OCI-LY7 (cell line): ENCODE results near the gene MACROD2. TPM values are rescaled to one million over a fixed set of nuclear protein-coding genes. Genes with fewer than 3 reads are reported as not detected.

Experiments used
- BruUV-seq: library from RNA; stranded (reverse); fragments of 400-500 nt; replicated peaks from 2 replicates; lab custom pipeline; 2021; lab: Mats Ljungman, UMichigan
- CTCF ChIA-PET: fragments of 300-600 bp; sonication (Branson Sonifier 250); formaldehyde crosslinking; loops from one replicate; lab custom pipeline; 2022; ENCODE audit warnings: antibody characterized with exemption; ENCODE audit not compliant: unreplicated experiment; lab: Charles Lee
- POLR2A ChIA-PET: fragments of 300-600 bp; sonication (Branson Sonifier 250); formaldehyde crosslinking; loops from one replicate; lab custom pipeline; 2022; ENCODE audit warnings: antibody characterized with exemption; lab: Charles Lee
- DNase-seq: peaks from one replicate; pipeline ENCODE4 v3.0.0-alpha.2; 2015; ENCODE audit warnings: low spot score
- H2AFZ ChIP-seq: fragments of 200-600 bp; sonication (generic), shearing (Covaris generic); 2 replicates; pipeline ENCODE4 v1.6.1; 2014; ENCODE audit warnings: mild to moderate bottlenecking, antibody characterized with exemption, low read length, moderate library complexity
- H3K27ac ChIP-seq: fragments of 200-600 bp; sonication (generic); 2 replicates; pipeline ENCODE4 v1.5.1; 2014; ENCODE audit warnings: mixed run types, low read depth, mild to moderate bottlenecking, moderate library complexity, low read length, inconsistent platforms; ENCODE audit not compliant: poor library complexity, severe bottlenecking
- H3K36me3 ChIP-seq: fragments of 200-600 bp; sonication (generic); 2 replicates; pipeline ENCODE4 v1.6.1; 2014; ENCODE audit warnings: mild to moderate bottlenecking, antibody characterized with exemption, low read length, moderate library complexity, mixed read lengths; ENCODE audit not compliant: insufficient read depth
- H3K4me1 ChIP-seq: fragments of 200-600 bp; sonication (generic); 2 replicates; pipeline ENCODE4 v1.5.1; 2014; ENCODE audit warnings: mild to moderate bottlenecking, low read length; ENCODE audit not compliant: insufficient read depth, poor library complexity, severe bottlenecking
- H3K4me2 ChIP-seq: fragments of 200-600 bp; sonication (generic); 2 replicates; pipeline ENCODE4 v1.6.1; 2014; ENCODE audit warnings: mild to moderate bottlenecking, low read length
- H3K4me3 ChIP-seq: fragments of 200-600 bp; sonication (generic); 2 replicates; pipeline ENCODE4 v1.5.1; 2014; ENCODE audit warnings: mild to moderate bottlenecking, low read depth, low read length; ENCODE audit not compliant: poor library complexity, severe bottlenecking
- H3K79me2 ChIP-seq: fragments of 200-600 bp; sonication (generic); 2 replicates; pipeline ENCODE4 v1.6.1; 2016; ENCODE audit warnings: low read depth, mild to moderate bottlenecking, low read length, moderate library complexity, mixed read lengths; ENCODE audit not compliant: insufficient read depth
- H3K9me2 ChIP-seq: fragments of 200-600 bp; sonication (generic); 2 replicates; pipeline ENCODE4 v1.6.1; 2016; ENCODE audit warnings: mild to moderate bottlenecking, low read length, mixed read lengths; ENCODE audit not compliant: insufficient read depth
- H3K9me3 ChIP-seq: fragments of 200-600 bp; sonication (generic); 2 replicates; pipeline ENCODE4 v1.6.1; 2014; ENCODE audit warnings: mild to moderate bottlenecking, mixed run types, low read length, mixed read lengths
- H4K20me1 ChIP-seq: fragments of 200-600 bp; sonication (generic); 2 replicates; pipeline ENCODE4 v1.6.1; 2014; ENCODE audit warnings: mild to moderate bottlenecking, antibody characterized with exemption, low read length, moderate library complexity, mixed read lengths; ENCODE audit not compliant: insufficient read depth
- EZH2phosphoT487 ChIP-seq: fragments of 200-600 bp; sonication (generic); IDR thresholded peaks from 2 replicates; pipeline ENCODE4 v1.6.1; 2018; ENCODE audit warnings: low read depth, borderline replicate concordance, mild to moderate bottlenecking, mixed run types, antibody characterized with exemption, low read length, moderate library complexity, mixed read lengths
- intact Hi-C: fragments of 100-400 bp; cut with micrococcal nuclease; formaldehyde crosslinking; loops from one replicate; pipeline ENCODE4 v1.10.0; 2022; ENCODE audit not compliant: unreplicated experiment
- total RNA-seq, 2 experiments: library from RNA; depleted of rRNA in 1 of 2; stranded (reverse); fragments of >200 nt in 1 of 2; shearing (Covaris generic) in 1 of 2; gene quantifications; 2 replicates each; pipeline ENCODE4 v1.2.3, GENCODE V29; 2014 to 2022
- TF ChIP-seq, protein P1 (sequence below): fragments of 200-600 bp; sonication (generic); conservative IDR thresholded peaks from 2 replicates; pipeline ENCODE4 v1.5.1; 2014; ENCODE audit warnings: mild to moderate bottlenecking, antibody characterized with exemption, low read length, moderate library complexity, mixed read lengths

The MACROD2 gene
- total RNA-seq, 2 experiments from 2014 or later = 0.09 to 4.5 TPM

DNA sequence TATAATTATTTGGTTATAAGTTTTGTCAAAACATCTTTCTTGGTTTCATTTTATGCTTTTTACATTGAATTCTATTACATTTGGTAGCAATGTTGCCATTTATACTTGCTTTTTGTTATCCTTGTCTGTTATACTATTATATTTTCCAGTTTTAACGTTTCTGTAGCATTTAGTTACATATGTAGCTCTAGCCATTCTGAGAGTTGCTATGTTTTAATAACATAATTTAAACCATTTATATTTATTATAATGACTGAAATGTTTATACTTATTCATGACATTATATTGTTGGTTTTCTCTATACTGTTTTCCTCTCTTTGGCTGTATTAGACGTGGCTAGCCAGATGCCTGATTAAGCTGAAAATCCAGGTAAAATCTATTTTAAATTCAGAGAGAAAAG lies 594.1 kb downstream of the MACROD2 start:
- intact Hi-C loops = no loop called here
- Histone ChIP-seq H3K27ac (no peak overlapping the region), H3K4me2 (no peak overlapping the region), H3K36me3 (no peaks in the 10 kb centered on the region), H3K4me1 (no peaks in the 10 kb centered on the region), H3K9me2 (no peaks in the 10 kb centered on the region), H4K20me1 (no peaks in the 10 kb centered on the region), H2AFZ (no peak overlapping the region), H3K9me3 (no peaks in the 10 kb centered on the region), H3K4me3 (no peak overlapping the region), H3K79me2 (no peaks in the 10 kb centered on the region)
- DNase-seq = no peak
- ChIA-PET POLR2A (no interaction called here), CTCF (no interaction called here)
- BruUV-seq = no TSS peak
- TF ChIP-seq EZH2phosphoT487 = no peak
- TF ChIP-seq, protein P1, sequence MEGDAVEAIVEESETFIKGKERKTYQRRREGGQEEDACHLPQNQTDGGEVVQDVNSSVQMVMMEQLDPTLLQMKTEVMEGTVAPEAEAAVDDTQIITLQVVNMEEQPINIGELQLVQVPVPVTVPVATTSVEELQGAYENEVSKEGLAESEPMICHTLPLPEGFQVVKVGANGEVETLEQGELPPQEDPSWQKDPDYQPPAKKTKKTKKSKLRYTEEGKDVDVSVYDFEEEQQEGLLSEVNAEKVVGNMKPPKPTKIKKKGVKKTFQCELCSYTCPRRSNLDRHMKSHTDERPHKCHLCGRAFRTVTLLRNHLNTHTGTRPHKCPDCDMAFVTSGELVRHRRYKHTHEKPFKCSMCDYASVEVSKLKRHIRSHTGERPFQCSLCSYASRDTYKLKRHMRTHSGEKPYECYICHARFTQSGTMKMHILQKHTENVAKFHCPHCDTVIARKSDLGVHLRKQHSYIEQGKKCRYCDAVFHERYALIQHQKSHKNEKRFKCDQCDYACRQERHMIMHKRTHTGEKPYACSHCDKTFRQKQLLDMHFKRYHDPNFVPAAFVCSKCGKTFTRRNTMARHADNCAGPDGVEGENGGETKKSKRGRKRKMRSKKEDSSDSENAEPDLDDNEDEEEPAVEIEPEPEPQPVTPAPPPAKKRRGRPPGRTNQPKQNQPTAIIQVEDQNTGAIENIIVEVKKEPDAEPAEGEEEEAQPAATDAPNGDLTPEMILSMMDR = no peak

- Histone ChIP-seq H3K9me3 (no peaks in the 10 kb centered on the region), H3K9me2 (no peaks in the 10 kb centered on the region), H3K4me1 (no peaks in the 10 kb centered on the region), H2AFZ (no peak overlapping the region), H3K27ac (no peak overlapping the region), H3K4me2 (no peak overlapping the region), H3K36me3 (no peaks in the 10 kb centered on the region), H4K20me1 (no peaks in the 10 kb centered on the region), H3K4me3 (no peak overlapping the region), H3K79me2 (no peaks in the 10 kb centered on the region)
- intact Hi-C loops = no loop called here
- no peak for DNase-seq
- ChIA-PET CTCF (no interaction called here), POLR2A (interaction anchor here (0.7 kb wide), 1 partner anchor 71 kb away, joined by 3 read pairs; no protein-coding TSS in a partner anchor)
- no TSS peak for BruUV-seq
- TF ChIP-seq, protein P1 = no peak
- no peak for TF ChIP-seq EZH2phosphoT487
Measured at GRCh38 chr20:14595051-14595450, 599.7 kb downstream of the MACROD2 start.

- ChIA-PET POLR2A (no interaction called here), CTCF (no interaction called here)
- H3K4me1 ChIP-seq = no peaks in the 10 kb centered on the region
- no peak overlapping the region for H2AFZ ChIP-seq
- H3K9me2 ChIP-seq = no peaks in the 10 kb centered on the region
- no peaks in the 10 kb centered on the region for H4K20me1 ChIP-seq
- intact Hi-C loops = no loop called here
- BruUV-seq = no TSS peak
- DNase-seq = no peak
- no peaks in the 10 kb centered on the region for H3K79me2 ChIP-seq
- H3K9me3 ChIP-seq = no peaks in the 10 kb centered on the region
- no peak overlapping the region for H3K4me3 ChIP-seq
- TF ChIP-seq, protein P1 = no peak
- TF ChIP-seq EZH2phosphoT487 = no peak
- no peaks in the 10 kb centered on the region for H3K36me3 ChIP-seq
- no peak overlapping the region for H3K27ac ChIP-seq
- no peak overlapping the region for H3K4me2 ChIP-seq
Measured at GRCh38 chr20:14597206-14597715, 601.9 kb downstream of the MACROD2 start.
